HUES6 (cell line): Measurements from ENCODE around the gene GRK7.

ENCODE experiments used
- H3K27ac ChIP-seq: 2 replicates; pipeline ENCODE4 v1.7.0; 2013; ENCODE audit warnings: low read depth, mild to moderate bottlenecking, low read length, inconsistent platforms
- H3K27me3 ChIP-seq: 2 replicates; pipeline ENCODE4 v1.6.1; 2013; ENCODE audit warnings: low read length; ENCODE audit not compliant: control insufficient read depth, insufficient read depth
- H3K36me3 ChIP-seq: 2 replicates; pipeline ENCODE4 v1.6.1; 2013; ENCODE audit warnings: low read length; ENCODE audit not compliant: control insufficient read depth, insufficient read depth
- H3K4me1 ChIP-seq: 2 replicates; pipeline ENCODE4 v1.6.1; 2013; ENCODE audit warnings: low read length; ENCODE audit not compliant: control insufficient read depth, insufficient read depth
- H3K4me3 ChIP-seq: 2 replicates; pipeline ENCODE4 v1.5.1; 2013; ENCODE audit warnings: low read depth, low read length
- H3K9ac ChIP-seq: one replicate; pipeline ENCODE4 v1.6.1; 2013; ENCODE audit warnings: mild to moderate bottlenecking, low read length
- H3K9me3 ChIP-seq: 2 replicates; pipeline ENCODE4 v1.6.1; 2013; ENCODE audit warnings: low read depth, low read length; ENCODE audit not compliant: control insufficient read depth, insufficient read depth

Gene GRK7, protein sequence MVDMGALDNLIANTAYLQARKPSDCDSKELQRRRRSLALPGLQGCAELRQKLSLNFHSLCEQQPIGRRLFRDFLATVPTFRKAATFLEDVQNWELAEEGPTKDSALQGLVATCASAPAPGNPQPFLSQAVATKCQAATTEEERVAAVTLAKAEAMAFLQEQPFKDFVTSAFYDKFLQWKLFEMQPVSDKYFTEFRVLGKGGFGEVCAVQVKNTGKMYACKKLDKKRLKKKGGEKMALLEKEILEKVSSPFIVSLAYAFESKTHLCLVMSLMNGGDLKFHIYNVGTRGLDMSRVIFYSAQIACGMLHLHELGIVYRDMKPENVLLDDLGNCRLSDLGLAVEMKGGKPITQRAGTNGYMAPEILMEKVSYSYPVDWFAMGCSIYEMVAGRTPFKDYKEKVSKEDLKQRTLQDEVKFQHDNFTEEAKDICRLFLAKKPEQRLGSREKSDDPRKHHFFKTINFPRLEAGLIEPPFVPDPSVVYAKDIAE (N-terminal part only)

GRCh38 chr3:141763088-141763750 lies at the start of gene GRK7:
TSS of gene GRK7 (plus strand) at chr3:141763408. CDS start at chr3:141778285, 14,877 bp downstream.
- H3K9me3 ChIP-seq = peaks cover 14% of the 10 kb centered on the region
- H3K27ac ChIP-seq = 0 out of 2 replicates have a peak within 1 kb of the TSS, but pooled peaks have one; percentile 18
- H3K36me3 ChIP-seq = no peaks in the 10 kb centered on the region
- H3K4me3 ChIP-seq = peak within 1 kb of the TSS; percentile 61
- H3K9ac ChIP-seq = peak within 1 kb of the TSS; percentile 86
- H3K4me1 ChIP-seq = peaks cover 5% of the 10 kb centered on the region
- no peaks in the 10 kb centered on the region for H3K27me3 ChIP-seq

GRCh38 chr3:141714671-141715070 lies 48.5 kb upstream of the GRK7 start:
- Histone ChIP-seq H3K4me3 (no peak overlapping the region), H3K4me1 (no peaks in the 10 kb centered on the region), H3K9ac (no peak overlapping the region), H3K36me3 (no peaks in the 10 kb centered on the region), H3K27ac (no peak overlapping the region), H3K9me3 (0 out of 2 replicates have a peak, but pooled peaks cover 5% of the 10 kb centered on the region), H3K27me3 (no peaks in the 10 kb centered on the region)

DNA sequence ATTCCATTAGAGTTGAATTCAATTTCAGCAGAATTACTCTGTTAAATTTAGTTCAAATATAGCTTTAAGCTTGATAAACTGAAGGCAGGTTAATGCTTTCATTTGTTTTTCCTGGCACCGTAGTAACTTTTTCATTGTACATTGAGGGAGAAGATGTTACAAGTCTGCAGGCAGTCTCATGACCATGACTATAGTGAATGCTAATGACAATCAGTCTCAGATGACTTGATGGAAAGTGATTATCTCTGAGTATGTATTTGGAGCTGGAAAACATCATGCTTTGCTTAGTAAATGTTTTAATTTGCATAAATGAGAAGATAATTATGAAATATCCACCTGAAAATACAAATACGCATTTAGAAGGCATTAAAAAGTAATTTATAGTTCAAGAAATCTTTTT lies 41.1 kb upstream of the GRK7 start:
- H3K27ac ChIP-seq = no peak overlapping the region

DNA sequence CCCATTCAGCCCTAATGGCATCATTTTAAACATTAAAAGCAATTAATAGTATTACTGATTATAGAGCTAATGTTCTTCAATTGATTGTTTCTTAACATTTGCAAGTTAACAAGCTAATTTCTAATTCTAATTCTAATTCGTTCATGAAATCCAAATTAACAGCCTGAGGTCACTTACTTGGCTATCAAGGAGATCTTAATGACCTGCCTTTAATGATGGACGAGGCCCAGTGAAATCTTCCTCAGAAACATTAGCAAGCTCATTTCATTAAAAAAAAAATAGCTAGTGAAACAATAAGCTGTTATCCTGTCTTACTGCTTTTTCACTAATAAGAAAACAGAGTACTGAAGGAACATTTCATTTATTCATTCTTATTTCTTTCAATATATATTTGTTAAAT lies 40.6 kb upstream of the GRK7 start:
- Histone ChIP-seq H3K36me3 (no peaks in the 10 kb centered on the region), H3K9me3 (no peaks in the 10 kb centered on the region), H3K9ac (no peak overlapping the region), H3K4me1 (no peaks in the 10 kb centered on the region; the same call in 1 of the 2 replicates), H3K4me3 (no peak overlapping the region), H3K27ac (no peak overlapping the region), H3K27me3 (no peaks in the 10 kb centered on the region)

More for the DNA sequence above, 41.1 kb upstream of the GRK7 start:
- Histone ChIP-seq H3K4me3 (no peak overlapping the region), H3K9me3 (no peaks in the 10 kb centered on the region), H3K4me1 (no peaks in the 10 kb centered on the region; the same call in 1 of the 2 replicates), H3K36me3 (no peaks in the 10 kb centered on the region), H3K27me3 (no peaks in the 10 kb centered on the region), H3K9ac (no peak overlapping the region)

GRCh38 chr3:141723255-141723654 lies 40.0 kb upstream of the GRK7 start:
- H3K4me3 ChIP-seq = no peak overlapping the region
- H3K9me3 ChIP-seq = no peaks in the 10 kb centered on the region
- H3K36me3 ChIP-seq = no peaks in the 10 kb centered on the region
- H3K27ac ChIP-seq = no peak overlapping the region
- H3K9ac ChIP-seq = no peak overlapping the region
- no peaks in the 10 kb centered on the region for H3K27me3 ChIP-seq
- H3K4me1 ChIP-seq = no peaks in the 10 kb centered on the region; the same call in 1 of the 2 replicates

DNA sequence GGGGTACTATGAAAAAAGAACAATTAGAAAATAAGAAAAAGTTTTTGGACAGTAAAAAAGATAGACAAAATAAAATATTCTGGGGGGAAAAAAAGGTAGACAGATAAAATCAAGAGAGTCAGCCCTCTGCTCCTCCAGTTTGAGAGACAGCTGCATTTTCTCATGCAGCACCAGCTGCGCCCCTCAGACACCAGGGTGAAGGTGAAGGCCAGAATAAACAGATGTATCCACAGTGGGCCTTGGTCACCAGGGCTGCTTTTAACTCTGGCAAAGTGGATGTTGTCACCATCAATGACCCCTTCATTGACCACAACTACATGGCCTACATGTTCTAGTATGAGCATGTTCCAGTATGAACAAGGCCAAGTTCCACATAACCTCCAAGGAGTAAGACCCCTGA lies 39.0 kb upstream of the GRK7 start:
- no peaks in the 10 kb centered on the region for H3K9me3 ChIP-seq
- H3K4me3 ChIP-seq = no peak overlapping the region
- no peaks in the 10 kb centered on the region for H3K36me3 ChIP-seq
- H3K27ac ChIP-seq = no peak overlapping the region
- no peak overlapping the region for H3K9ac ChIP-seq
- H3K27me3 ChIP-seq = no peaks in the 10 kb centered on the region
- H3K4me1 ChIP-seq = no peaks in the 10 kb centered on the region; the same call in 1 of the 2 replicates

- H3K4me1 ChIP-seq = no peaks in the 10 kb centered on the region; the same call in 1 of the 2 replicates
- H3K36me3 ChIP-seq = no peaks in the 10 kb centered on the region
- no peaks in the 10 kb centered on the region for H3K9me3 ChIP-seq
- no peak overlapping the region for H3K27ac ChIP-seq
- H3K9ac ChIP-seq = no peak overlapping the region
- no peak overlapping the region for H3K4me3 ChIP-seq
- no peaks in the 10 kb centered on the region for H3K27me3 ChIP-seq
Observed at GRCh38 chr3:141725036-141725435, 38.2 kb upstream of the GRK7 start.

DNA sequence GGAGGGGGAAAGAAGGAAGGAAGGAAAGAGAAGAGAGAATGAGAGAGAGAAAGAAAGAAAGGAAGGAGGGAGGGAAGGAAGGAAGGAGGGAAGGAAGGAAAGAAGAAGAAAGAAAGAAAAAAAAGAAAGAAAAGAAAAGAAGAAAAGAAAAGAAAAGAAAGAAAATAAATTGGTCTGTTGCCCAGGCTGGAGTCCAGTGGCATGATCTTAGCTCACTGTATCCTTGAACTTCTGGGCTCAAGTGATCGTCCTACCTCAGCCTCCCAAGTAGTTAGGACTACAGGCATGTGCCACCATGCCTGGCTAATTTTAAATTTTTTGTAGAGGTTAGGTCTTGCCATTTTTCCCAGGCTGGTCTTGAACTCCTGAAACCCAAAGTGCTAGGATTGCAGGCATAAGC lies 36.7 kb upstream of the GRK7 start:
- Histone ChIP-seq H3K27ac (no peak overlapping the region), H3K4me1 (no peaks in the 10 kb centered on the region; the same call in 1 of the 2 replicates), H3K36me3 (no peaks in the 10 kb centered on the region), H3K9ac (no peak overlapping the region), H3K9me3 (no peaks in the 10 kb centered on the region), H3K27me3 (no peaks in the 10 kb centered on the region), H3K4me3 (no peak overlapping the region)

DNA sequence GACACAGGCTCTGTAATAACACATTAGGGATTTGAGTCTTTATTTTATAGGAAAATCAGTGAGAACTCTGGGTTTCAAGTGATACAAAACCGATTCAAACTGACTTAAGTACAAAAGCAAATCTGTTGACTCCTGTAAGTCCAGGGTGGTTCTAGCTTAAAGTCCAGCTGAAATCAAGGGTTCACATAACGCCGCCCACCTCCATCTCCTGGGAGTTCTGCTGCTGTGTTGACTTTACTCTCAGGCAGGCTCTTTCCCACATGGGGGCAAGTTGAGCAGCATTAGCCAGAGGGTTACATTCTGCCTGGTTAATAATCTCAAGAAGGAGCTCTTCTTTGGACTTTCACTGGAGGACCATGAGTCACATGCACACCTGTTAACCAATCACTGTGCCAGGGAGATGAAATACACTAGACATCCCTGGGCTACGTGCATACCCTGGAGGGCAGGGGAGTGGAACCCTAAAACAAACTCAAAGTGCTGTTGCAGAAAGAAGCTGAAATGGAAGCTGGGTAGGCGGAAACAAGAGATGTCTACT lies 34.8 kb upstream of the GRK7 start:
- no peaks in the 10 kb centered on the region for H3K9me3 ChIP-seq
- no peak overlapping the region for H3K27ac ChIP-seq
- H3K36me3 ChIP-seq = no peaks in the 10 kb centered on the region
- no peaks in the 10 kb centered on the region for H3K27me3 ChIP-seq
- H3K4me3 ChIP-seq = no peak overlapping the region
- H3K9ac ChIP-seq = no peak overlapping the region
- no peaks in the 10 kb centered on the region; the same call in 1 of the 2 replicates for H3K4me1 ChIP-seq

DNA sequence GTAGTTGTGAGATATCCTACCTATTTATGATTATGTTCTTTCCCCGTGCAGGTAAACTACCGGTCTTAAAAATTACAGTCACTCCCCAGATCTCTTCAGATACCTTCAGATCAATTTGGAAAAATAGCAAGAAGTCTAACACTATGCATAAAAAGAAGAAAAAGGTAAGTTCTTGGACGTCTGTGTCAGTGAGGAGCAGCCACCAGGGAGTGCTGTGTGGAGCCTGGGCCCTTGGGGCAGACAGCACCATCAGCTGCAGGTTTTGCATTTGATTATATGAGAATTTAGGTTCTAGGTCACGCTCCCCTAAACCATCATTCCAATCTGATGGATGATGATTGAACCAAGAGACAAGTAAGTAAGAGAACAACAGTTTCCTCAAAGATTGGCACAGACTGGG lies 34.0 kb upstream of the GRK7 start:
- no peak overlapping the region for H3K9ac ChIP-seq
- H3K4me1 ChIP-seq = no peaks in the 10 kb centered on the region; the same call in 1 of the 2 replicates

GRCh38 chr3:141735176-141735575 lies 28.0 kb upstream of the GRK7 start:
- no peaks in the 10 kb centered on the region for H3K27me3 ChIP-seq
- H3K4me1 ChIP-seq = peaks cover 1% of the 10 kb centered on the region
- no peak overlapping the region for H3K27ac ChIP-seq
- H3K9me3 ChIP-seq = no peaks in the 10 kb centered on the region
- H3K36me3 ChIP-seq = peaks cover 3% of the 10 kb centered on the region; the same call in 1 of the 2 replicates
- H3K9ac ChIP-seq = no peak overlapping the region
- H3K4me3 ChIP-seq = no peak overlapping the region

More for the DNA sequence above, 34.0 kb upstream of the GRK7 start:
- no peaks in the 10 kb centered on the region for H3K36me3 ChIP-seq
- H3K27me3 ChIP-seq = no peaks in the 10 kb centered on the region
- no peaks in the 10 kb centered on the region for H3K9me3 ChIP-seq
- H3K4me3 ChIP-seq = no peak overlapping the region
- no peak overlapping the region for H3K27ac ChIP-seq
